Measurements from ENCODE around the gene WDFY2.

The WDFY2 gene

GRCh38 chr13:51773515-51773914 is 189.3 kb downstream of the WDFY2 start:
- no peak for DNase-seq

GRCh38 chr13:51776179-51776578 is 191.9 kb downstream of the WDFY2 start:
- DNase-seq, result no peak

GRCh38 chr13:51777921-51778320 is 193.7 kb downstream of the WDFY2 start:
- no peak for DNase-seq

- no peak for DNase-seq
These were observed 194.1 kb downstream of the WDFY2 start for GRCh38 chr13:51778392-51778791.

GRCh38 chr13:51780099-51780498 is 195.8 kb downstream of the WDFY2 start:
- no peak for DNase-seq

GRCh38 chr13:51781246-51782022 is 197.2 kb downstream of the WDFY2 start:
- peak; percentile 37 for DNase-seq

GRCh38 chr13:51782026-51782710 is 197.9 kb downstream of the WDFY2 start:
- no peak for DNase-seq

- no peak for DNase-seq
These were observed 199.3 kb downstream of the WDFY2 start for GRCh38 chr13:51783428-51784094.

GRCh38 chr13:51784097-51784496 is 199.8 kb downstream of the WDFY2 start:
- no peak for DNase-seq

- DNase-seq, result peak; percentile 62
These were observed 201.6 kb downstream of the WDFY2 start for GRCh38 chr13:51785712-51786424.

GRCh38 chr13:51786425-51787265 is 202.4 kb downstream of the WDFY2 start:
- no peak for DNase-seq

GRCh38 chr13:51793570-51794271 is 209.5 kb downstream of the WDFY2 start:
- DNase-seq, result peak; percentile 78

GRCh38 chr13:51794964-51795363 is 210.7 kb downstream of the WDFY2 start:
- DNase-seq, result no peak

- no peak for DNase-seq
These were observed 211.2 kb downstream of the WDFY2 start for GRCh38 chr13:51795419-51795818.

- DNase-seq, result no peak
These were observed 212.3 kb downstream of the WDFY2 start for GRCh38 chr13:51796546-51796945.

- DNase-seq, result peak; percentile 41
These were observed 213.6 kb downstream of the WDFY2 start for GRCh38 chr13:51797664-51798488.

- DNase-seq, result no peak
These were observed 215.0 kb downstream of the WDFY2 start for GRCh38 chr13:51799261-51799660.

- no peak for DNase-seq
These were observed 216.2 kb downstream of the WDFY2 start for GRCh38 chr13:51800486-51800885.

GRCh38 chr13:51801631-51802099 is 217.4 kb downstream of the WDFY2 start:
- peak; percentile 18 for DNase-seq

- DNase-seq, result no peak
These were observed 218.6 kb downstream of the WDFY2 start for GRCh38 chr13:51802631-51803418.

All from EL (cell line).